Ovary (tissue), 3 donors: ENCODE results near the gene BBS9.

Experiments used
- CTCF ChIP-seq, 3 donors: fragments of 450-650 bp in 2 of 3; fragments of 200-600 bp in 1 of 3; IDR thresholded peaks; one replicate each; pipeline versions ENCODE4 v1.5.1 to v1.8.0; 2016 to 2022; ENCODE audit warnings: antibody characterized with exemption in 3 of 3, mild to moderate bottlenecking in 1 of 3
- POLR2A ChIP-seq: fragments of 450-650 bp; IDR thresholded peaks from one replicate; pipeline ENCODE4 v1.6.1; 2017; ENCODE audit warnings: antibody characterized with exemption, mild to moderate bottlenecking, moderate library complexity
- donor health status: DM: no; HTN: no; CAD: no.

- TF ChIP-seq POLR2A (no peak), CTCF (IDR thresholded peaks at IDR 0.05) (no peak)
These were observed 515.7 kb downstream of the BBS9 start for GRCh38 chr7:33645104-33645503.
